Panc1 (cell line): ENCODE results near the gene SORBS1. TPM values are rescaled to one million over a fixed set of nuclear protein-coding genes. Genes with fewer than 3 reads are reported as not detected.

Experiments used
- ATAC-seq: fragments of 200-7000 bp; cut with Tn5 transposase; 2 replicates; pipeline ENCODE4 v1.9.1; 2020; ENCODE audit warnings: mild to moderate bottlenecking, moderate library complexity
- Bru-seq: library from RNA; stranded (reverse); fragments of 400-500 nt; gene quantifications from one replicate; lab custom pipeline; 2021; lab: Mats Ljungman, UMichigan
- BruChase-seq, 2 experiments: library from RNA; stranded (reverse); fragments of 400-500 nt; gene quantifications; one replicate each; lab custom pipeline; 2021; lab: Mats Ljungman, UMichigan
- BruUV-seq: library from RNA; stranded (reverse); fragments of 400-500 nt; replicated peaks from 2 replicates; lab custom pipeline; 2021; lab: Mats Ljungman, UMichigan
- CTCF ChIA-PET: fragments of 300-600 bp; sonication (Branson Sonifier 250); formaldehyde crosslinking; loops from one replicate; lab custom pipeline; 2022; ENCODE audit warnings: antibody characterized with exemption; lab: Charles Lee
- POLR2A ChIA-PET: fragments of 300-600 bp; sonication (Branson Sonifier 250); formaldehyde crosslinking; loops from one replicate; lab custom pipeline; 2022; ENCODE audit warnings: antibody characterized with exemption; lab: Charles Lee
- DNase-seq: peaks from one replicate; pipeline ENCODE4 v3.0.0-alpha.2; 2010; ENCODE audit warnings: low read depth, low spot score
- H3K27ac ChIP-seq: 2 replicates; pipeline ENCODE4 v1.5.1; 2011; ENCODE audit warnings: mild to moderate bottlenecking, low read length, inconsistent platforms
- H3K27me3 ChIP-seq: fragments of 200-500 bp; sonication (Bioruptor generic); 2 replicates; pipeline ENCODE4 v1.6.0; 2014; ENCODE audit warnings: low read length, inconsistent platforms; ENCODE audit not compliant: control insufficient read depth, insufficient read depth
- H3K36me3 ChIP-seq: fragments of 200-500 bp; sonication (Bioruptor generic); 2 replicates; pipeline ENCODE4 v1.5.1; 2014; ENCODE audit warnings: inconsistent platforms, mild to moderate bottlenecking, low read length, moderate library complexity; ENCODE audit not compliant: control insufficient read depth, insufficient read depth
- H3K4me1 ChIP-seq: 2 replicates; pipeline ENCODE4 v1.5.1; 2011; ENCODE audit warnings: inconsistent platforms, mild to moderate bottlenecking, low read length, moderate library complexity; ENCODE audit not compliant: control insufficient read depth, insufficient read depth
- H3K4me3 ChIP-seq, 2 experiments: 2 replicates each; pipeline ENCODE4 v1.5.1; 2011 to 2012; ENCODE audit warnings: low read depth in 2 of 2, low read length in 2 of 2, mild to moderate bottlenecking in 2 of 2, inconsistent platforms in 1 of 2, moderate library complexity in 1 of 2
- H3K9me3 ChIP-seq: fragments of 200-500 bp; sonication (Bioruptor generic); 2 replicates; pipeline ENCODE4 v1.5.1; 2014; ENCODE audit warnings: low read depth, mild to moderate bottlenecking, inconsistent platforms, low read length, moderate library complexity; ENCODE audit not compliant: control insufficient read depth, insufficient read depth
- CTCF ChIP-seq: fragments of 450-650 bp; IDR thresholded peaks from 2 replicates; pipeline ENCODE4 v1.5.1; 2017; ENCODE audit warnings: mild to moderate bottlenecking
- POLR2AphosphoS5 ChIP-seq: IDR thresholded peaks from 2 replicates; pipeline ENCODE4 v1.6.1; 2012; ENCODE audit warnings: mild to moderate bottlenecking, low read depth, low read length, moderate library complexity
- REST ChIP-seq, 2 experiments: IDR thresholded peaks; 2 replicates each; pipeline ENCODE4 v1.6.1; 2011 to 2012; ENCODE audit warnings: low read depth in 2 of 2, control low read depth in 1 of 2, low read length in 1 of 2, mild to moderate bottlenecking in 1 of 2, moderate library complexity in 1 of 2; ENCODE audit not compliant: insufficient read depth in 1 of 2
- SIN3A ChIP-seq: IDR thresholded peaks from 2 replicates; pipeline ENCODE4 v1.6.1; 2012; ENCODE audit warnings: low read depth, mild to moderate bottlenecking, low read length, moderate library complexity, borderline replicate concordance; ENCODE audit not compliant: insufficient read depth
- TCF7L2 ChIP-seq: IDR thresholded peaks from 2 replicates; pipeline ENCODE4 v1.6.1; 2011; ENCODE audit warnings: mild to moderate bottlenecking, low read depth, low read length, inconsistent platforms
- in situ Hi-C: cut with HindIII; loops from 2 replicates; pipeline ENCODE4 v1.10.0; 2016; ENCODE audit warnings: low sequenced_read_pairs, low pct_unique_long_range_greater_than_20kb
- intact Hi-C: fragments of 100-400 bp; cut with micrococcal nuclease; formaldehyde crosslinking; loops from one replicate; pipeline ENCODE4 v1.10.0; 2022; ENCODE audit not compliant: unreplicated experiment
- long read RNA-seq: library from polyadenylated mRNA; unstranded; transcript quantifications from one replicate; pipeline ENCODE4 v2.0.0, GENCODE V29; 2021; ENCODE audit not compliant: unreplicated experiment
- polyA plus RNA-seq: library from polyadenylated mRNA; unstranded; fragments of >200 nt; gene quantifications from one replicate; pipeline ENCODE4 v1.2.1, GENCODE V29; 2012; ENCODE audit warnings: missing spikeins; ENCODE audit not compliant: insufficient read length
- total RNA-seq: library from RNA; stranded (reverse); gene quantifications from one replicate; pipeline ENCODE4 v1.2.1, GENCODE V29; 2021; ENCODE audit not compliant: unreplicated experiment

Gene SORBS1
- 29.4 TPM for total RNA-seq
- 18.4 TPM for polyA plus RNA-seq
- Bru-seq, nascent RNA: percentile 75 among the genes with signal in this experiment
- percentile 62 among the genes with signal in this experiment for BruChase-seq, experiment 1, labeled RNA remaining after a 2-hour chase
- BruChase-seq, experiment 2, labeled RNA remaining after a 6-hour chase: percentile 68 among the genes with signal in this experiment
- long read RNA-seq, partial matches to known transcripts: 17 of 34 reads
- long read RNA-seq, other reads (novel, unspliced or antisense): 17 of 34 reads

DNA sequence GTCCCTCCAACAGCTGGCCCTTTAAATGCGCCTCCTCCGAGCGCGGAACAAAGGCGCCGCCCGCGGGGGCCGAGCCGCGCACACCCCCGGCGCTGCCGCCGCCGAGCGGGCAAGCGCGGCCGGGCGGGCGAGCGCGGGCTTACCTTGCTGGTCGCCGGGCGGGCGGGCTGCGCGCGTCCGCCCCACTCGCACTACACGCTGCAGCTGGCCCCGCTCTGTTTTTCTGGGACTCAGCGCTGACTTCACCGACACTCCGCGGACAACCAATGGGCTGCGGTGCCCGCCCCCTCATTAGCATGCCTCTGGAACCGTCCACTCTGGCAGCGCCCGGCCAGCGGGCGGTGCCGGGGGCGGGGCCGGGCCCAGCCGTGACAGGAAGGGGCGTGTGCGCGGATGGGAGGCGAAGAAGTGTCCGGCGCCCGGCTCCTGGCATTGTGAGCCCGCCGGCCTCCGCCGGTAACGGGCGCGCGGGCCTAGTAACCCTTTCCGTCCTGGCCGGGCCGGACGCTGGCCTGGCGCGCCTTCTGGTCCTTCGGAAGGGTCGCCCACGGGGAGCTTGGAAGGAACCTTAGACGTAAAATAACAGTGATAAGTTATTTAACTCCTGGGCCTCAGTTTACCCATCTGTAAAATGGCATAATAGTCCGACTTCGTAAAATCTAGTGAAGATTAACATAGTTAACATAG is at the start of gene SORBS1:
Gene SORBS1 (minus strand): TSS at position 195 of the 687 bp plus-strand sequence. CDS start 120,236 bp downstream, outside the sequence.
- Histone ChIP-seq H3K9me3 (no peaks in the 10 kb centered on the region), H3K27ac (peak within 1 kb of the TSS; percentile 81), H3K4me1 (peaks cover 22% of the 10 kb centered on the region), H3K4me3 (peak within 1 kb of the TSS; percentile 93 to 99), H3K36me3 (no peaks in the 10 kb centered on the region), H3K27me3 (no peaks in the 10 kb centered on the region)
- TF ChIP-seq TCF7L2: peak; percentile 100
- peak; percentile 43; the same call in 1 of the 2 replicates for TF ChIP-seq POLR2AphosphoS5
- TF ChIP-seq CTCF: no peak
- intact Hi-C loops: no loop called here
- peak; percentile 99 for ATAC-seq
- ChIA-PET CTCF (no interaction called here), POLR2A (no interaction called here)
- in situ Hi-C loops: no loop called here
- BruUV-seq: no TSS peak
- DNase-seq: peak; percentile 32

- intact Hi-C loops (no loop called here), in situ Hi-C loops (no loop called here)
- TF ChIP-seq CTCF (no peak), REST (IDR thresholded peaks at IDR 0.05; ENCODE audit: insufficient read depth in 1 of 2, low read depth in 2 of 2, low read length in 1 of 2) (no peak), POLR2AphosphoS5 (no peak), SIN3A (no peak), TCF7L2 (no peak)
- POLR2A ChIA-PET: no interaction called here
- H3K9me3 ChIP-seq: no peaks in the 10 kb centered on the region
- DNase-seq (no peak), ATAC-seq (no peak)
- CTCF ChIA-PET: no interaction called here
- H3K27me3 ChIP-seq: no peaks in the 10 kb centered on the region
- H3K4me1 ChIP-seq: no peaks in the 10 kb centered on the region
- H3K27ac ChIP-seq: no peak overlapping the region
- H3K4me3 ChIP-seq: no peak overlapping the region
- peaks cover 39% of the 10 kb centered on the region for H3K36me3 ChIP-seq
- BruUV-seq: no TSS peak
Measured at GRCh38 chr10:95610727-95611126, 49.6 kb upstream of the SORBS1 start.
